Measurements from ENCODE around the gene PLA2G6.

DNA sequence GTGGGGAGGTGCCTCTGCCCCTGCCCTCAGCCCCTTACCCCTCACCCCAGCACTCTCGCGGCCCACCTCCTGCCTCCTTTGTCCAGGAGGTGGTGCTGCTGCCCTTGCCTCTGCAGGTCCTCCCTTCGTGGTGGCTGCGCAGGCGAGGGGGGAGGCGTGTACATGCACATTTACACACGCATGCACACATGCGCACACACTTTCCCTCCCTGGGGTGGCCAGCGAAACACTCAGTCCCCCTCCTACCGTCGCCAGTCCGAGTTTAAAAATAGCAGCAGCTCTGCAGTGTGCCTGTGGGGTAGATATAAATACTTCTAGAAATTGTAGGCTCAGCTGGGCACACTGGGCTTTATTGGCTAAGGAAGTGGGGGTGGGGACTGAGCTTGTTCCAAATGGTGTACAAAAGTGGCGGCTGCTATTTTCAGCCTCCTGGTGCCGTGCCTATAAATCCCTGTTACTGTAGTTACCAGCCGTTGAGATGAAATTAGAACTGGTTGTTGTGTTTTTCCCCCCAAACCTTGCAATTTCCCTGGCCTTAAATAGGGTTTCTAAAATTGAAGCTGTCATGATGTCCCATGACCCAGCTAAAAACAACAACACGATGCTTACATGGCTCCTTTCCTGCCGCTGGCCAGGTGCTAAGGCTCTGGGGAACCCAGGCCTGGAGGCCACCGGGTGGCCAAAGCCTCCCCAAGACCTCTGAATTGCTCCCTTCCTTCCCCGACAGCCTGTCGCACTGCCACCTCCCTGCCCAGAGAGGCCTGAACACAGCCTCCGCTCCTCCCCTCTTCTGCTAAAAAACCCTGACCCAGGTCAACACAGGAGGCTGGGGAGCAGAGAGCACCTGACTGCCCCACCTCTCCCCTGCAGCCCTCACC lies 112.0 kb downstream of the PLA2G6 start:
- TF ChIP-seq CTCF (conservative IDR thresholded peaks at IDR 0.05; ENCODE audit: low read length) = peak; percentile 63
- no peak for TF ChIP-seq EZH2phosphoT487 (IDR thresholded peaks at IDR 0.05; ENCODE audit: borderline replicate concordance, low read depth, low read length)

All from OCI-LY7 (cell line).